K562 (cell line): ENCODE results near the gene SFXN5. TPM values are rescaled to one million over a fixed set of nuclear protein-coding genes. Genes with fewer than 3 reads are reported as not detected.

Experiments
- ATAC-seq: fragments of 200-7000 bp; cut with Tn5 transposase; 3 replicates; pipeline ENCODE4 v1.9.1; 2020; ENCODE audit warnings: moderate library complexity
- BruUV-seq: library from RNA; stranded (reverse); fragments of 400-500 nt; replicated peaks from 2 replicates; lab custom pipeline; 2021; lab: Mats Ljungman, UMichigan
- CTCF ChIA-PET: fragments of 300-600 bp; formaldehyde crosslinking; extraction: SDS; loops from one replicate; lab custom pipeline; 2021; ENCODE audit warnings: low intra/inter-chr PET ratio; lab: Yijun Ruan, JAX
- POLR2A ChIA-PET: fragments of 300-600, 350-650 bp; sonication (Branson Sonifier 250); formaldehyde crosslinking; extraction: SDS; loops from one replicate; lab custom pipeline; 2021; ENCODE audit warnings: antibody characterized with exemption, inconsistent platforms; lab: Yijun Ruan, JAX
- DNase-seq, 4 experiments: peaks; one replicate each; pipeline versions ENCODE4 v3.0.0 to v3.0.0-alpha.2; 2011 to 2018; ENCODE audit warnings: low spot score in 3 of 4, mixed read lengths in 3 of 4; ENCODE audit errors: extremely low read depth in 1 of 4
- FAIRE-seq: peaks from 2 replicates; lab custom pipeline; 2011; peaks lifted over from hg19 to GRCh38; lab: Jason Lieb, UNC
- H2AFZ ChIP-seq: 2 replicates; pipeline ENCODE4 v1.6.0; 2011; ENCODE audit warnings: low read depth, low read length, control low read depth, inconsistent platforms
- H3K27ac ChIP-seq: fragments of 200-600 bp; 3 replicates; pipeline ENCODE4 v1.8.0; 2011; ENCODE audit warnings: low read depth, mild to moderate bottlenecking, control low read depth, inconsistent platforms, low read length, moderate library complexity, mixed read lengths; ENCODE audit errors: extremely low read depth
- H3K27me3 ChIP-seq, 2 experiments: fragments of 300-600 bp in 1 of 2; 2 replicates in 1 of 2; 3 replicates in 1 of 2; pipeline versions ENCODE4 v1.6.0 to v1.8.0; 2011; ENCODE audit warnings: inconsistent platforms in 2 of 2, low read length in 2 of 2, mild to moderate bottlenecking in 1 of 2, mixed read lengths in 1 of 2, moderate library complexity in 1 of 2; ENCODE audit not compliant: control insufficient read depth in 2 of 2, insufficient read depth in 2 of 2
- H3K36me3 ChIP-seq: fragments of 300-600 bp; 3 replicates; pipeline ENCODE4 v1.8.0; 2011; ENCODE audit warnings: mild to moderate bottlenecking, low read length, inconsistent platforms; ENCODE audit not compliant: control insufficient read depth, insufficient read depth
- H3K4me1 ChIP-seq, 2 experiments: fragments of 200-600 bp in 1 of 2; replicated peaks in 1 of 2; 2 replicates in 1 of 2; 3 replicates in 1 of 2; pipeline versions ENCODE4 v1.5.1 to v1.8.0; 2011; ENCODE audit warnings: inconsistent platforms in 2 of 2, low read length in 2 of 2, mild to moderate bottlenecking in 1 of 2, mixed read lengths in 1 of 2, moderate library complexity in 1 of 2; ENCODE audit not compliant: control insufficient read depth in 2 of 2, insufficient read depth in 2 of 2
- H3K4me2 ChIP-seq: 2 replicates; pipeline ENCODE4 v1.6.1; 2011; ENCODE audit warnings: low read length, control low read depth, inconsistent platforms, mixed read lengths; ENCODE audit not compliant: insufficient read depth
- H3K4me3 ChIP-seq: fragments of 200-600 bp; sonication (generic), shearing (Covaris generic); 2 replicates; pipeline ENCODE4 v1.5.1; 2016; ENCODE audit warnings: control low read depth, inconsistent platforms
- H3K79me2 ChIP-seq: fragments of 200-600 bp; 3 replicates; pipeline ENCODE4 v1.8.0; 2011; ENCODE audit warnings: low read length, inconsistent platforms; ENCODE audit not compliant: control insufficient read depth, insufficient read depth
- H3K9ac ChIP-seq, 2 experiments: 2 replicates each; pipeline versions ENCODE4 v1.6.0 to v1.6.1; 2011; ENCODE audit warnings: low read depth in 2 of 2, low read length in 2 of 2, control low read depth in 1 of 2, inconsistent platforms in 1 of 2, mild to moderate bottlenecking in 1 of 2, mixed read lengths in 1 of 2; ENCODE audit not compliant: insufficient read depth in 1 of 2
- H3K9me1 ChIP-seq: one replicate; pipeline ENCODE4 v1.6.0; 2011; ENCODE audit warnings: inconsistent platforms, mild to moderate bottlenecking, low read length, moderate library complexity; ENCODE audit not compliant: control insufficient read depth, insufficient read depth
- H3K9me3 ChIP-seq: replicated peaks from 2 replicates; pipeline ENCODE4 v1.5.1; 2011; ENCODE audit warnings: low read depth, low read length, inconsistent platforms; ENCODE audit not compliant: control insufficient read depth, insufficient read depth
- H4K20me1 ChIP-seq: replicated peaks from 2 replicates; pipeline ENCODE4 v1.6.1; 2011; ENCODE audit warnings: low read length, inconsistent platforms, mixed read lengths; ENCODE audit not compliant: control insufficient read depth, insufficient read depth
- CAMTA2 ChIP-seq: fragments of 250-450 bp; sonication (Bioruptor Pico); conservative IDR thresholded peaks from 2 replicates; pipeline ENCODE4 v1.5.1; 2022
- CCNT2 ChIP-seq: IDR thresholded peaks from 2 replicates; pipeline ENCODE4 v1.6.1; 2011; ENCODE audit warnings: borderline replicate concordance, low read depth, mild to moderate bottlenecking, moderate library complexity, mixed read lengths, low read length; ENCODE audit not compliant: insufficient read length; ENCODE audit errors: extremely low read depth
- E2F8 ChIP-seq: fragments of 450-650 bp; IDR thresholded peaks from 2 replicates; pipeline ENCODE4 v1.7.1; 2018; ENCODE audit warnings: mild to moderate bottlenecking, low read depth; ENCODE audit not compliant: partially characterized antibody
- HDAC3 ChIP-seq: fragments of 450-650 bp; IDR thresholded peaks from 2 replicates; pipeline ENCODE4 v1.6.1; 2018; ENCODE audit warnings: borderline replicate concordance, mild to moderate bottlenecking, moderate library complexity; ENCODE audit not compliant: partially characterized antibody
- HNRNPUL1 ChIP-seq: fragments of 200-400 bp; formaldehyde crosslinking; IDR thresholded peaks from 2 replicates; pipeline ENCODE4 v1.6.1; 2017; ENCODE audit warnings: low read length
- MYNN ChIP-seq, 2 experiments: sonication (generic); formaldehyde crosslinking in 1 of 2; IDR thresholded peaks; 2 replicates each; pipeline versions ENCODE4 v1.5.0 to v1.6.1; 2016 to 2020; ENCODE audit warnings: antibody characterized with exemption in 1 of 2, missing genetic modification reagents in 1 of 2
- NUFIP1 ChIP-seq: fragments of 450-650 bp; IDR thresholded peaks from 2 replicates; pipeline ENCODE4 v1.6.1; 2018; ENCODE audit not compliant: partially characterized antibody
- POLR2AphosphoS2 ChIP-seq: IDR thresholded peaks from 2 replicates; pipeline ENCODE4 v1.6.1; 2012; ENCODE audit warnings: low read length, improper control_type of control experiment
- RB1 ChIP-seq: fragments of 450-650 bp; IDR thresholded peaks from 2 replicates; pipeline ENCODE4 v1.6.1; 2017; ENCODE audit warnings: low read depth, mild to moderate bottlenecking
- SIX5 ChIP-seq, 2 experiments: IDR thresholded peaks; 2 replicates each; pipeline ENCODE4 v1.6.1; 2011; ENCODE audit warnings: low read length in 2 of 2, borderline replicate concordance in 1 of 2, low read depth in 1 of 2, mild to moderate bottlenecking in 1 of 2, moderate library complexity in 1 of 2; ENCODE audit not compliant: insufficient read depth in 1 of 2
- TBP ChIP-seq: optimal IDR thresholded peaks from 2 replicates; pipeline ENCODE3; 2011; ENCODE audit warnings: low read depth, low read length, improper control_type of control experiment
- THAP12 ChIP-seq: fragments of 250-450 bp; sonication (Bioruptor Pico); IDR thresholded peaks from 2 replicates; pipeline ENCODE4 v1.9.0; 2021; ENCODE audit warnings: mild to moderate bottlenecking, inconsistent platforms
- ZNF408 ChIP-seq: fragments of 250-450 bp; sonication (Bioruptor Pico); IDR thresholded peaks from 2 replicates; pipeline ENCODE4 v1.4.0; 2020; ENCODE audit warnings: low read depth, mild to moderate bottlenecking, moderate library complexity
- ZNF449 ChIP-seq: fragments of 250-450 bp; sonication (Bioruptor Pico); IDR thresholded peaks from 2 replicates; pipeline ENCODE4 v1.8.0; 2022; ENCODE audit warnings: moderate library complexity, mild to moderate bottlenecking, inconsistent platforms
- WGBS: fragments of 100-300 bp; shearing (Covaris generic); methylation state at CpG from one replicate; pipeline ENCODE4 v1.1.6; 2016; ENCODE audit warnings: low coverage, mixed read lengths; ENCODE audit not compliant: insufficient coverage; ENCODE audit errors: missing lambda C conversion rate; 5-methylcytosine and 5-hydroxymethylcytosine counted together
- in situ Hi-C: fragments of 300-500 bp; cut with MboI; formaldehyde crosslinking; loops from 4 replicates; pipeline ENCODE4 v1.15.0; 2018; ENCODE audit warnings: inconsistent platforms, mixed read lengths
- intact Hi-C: fragments of 100-400 bp; cut with micrococcal nuclease; formaldehyde crosslinking; loops from 2 replicates; pipeline ENCODE4 v1.14.2; 2022
- polyA plus RNA-seq, 8 experiments: library from polyadenylated mRNA; depleted of rRNA in 4 of 8; stranded (reverse) in 5 of 8; unstranded in 3 of 8; fragments of >200 nt; fragmentation: Nextera tagmentation in 2 of 8; fragmentation: Illumina TruSeq in 1 of 8; extraction: Ambion mirVana in 2 of 8; extraction: Trizol in 1 of 8; gene quantifications; 2 replicates each; pipeline versions ENCODE4 v1.2.1 to v1.2.3, GENCODE V29; 2011 to 2014; ENCODE audit warnings: inconsistent platforms in 1 of 8, missing spikeins in 1 of 8
- total RNA-seq, 7 experiments: library from RNA; depleted of rRNA in 6 of 7; stranded (reverse); fragments of >200 nt in 6 of 7; fragmentation: Illumina TruSeq in 2 of 7; extraction: Trizol in 2 of 7; gene quantifications; 2 replicates each; pipeline versions ENCODE4 v1.2.1 to v1.2.3, GENCODE V29; 2011 to 2021; ENCODE audit warnings: low replicate concordance in 1 of 7

SFXN5 gene
- total and polyA plus RNA-seq, 9 of the 15 experiments (the other 6 are each of a cell fraction or from before 2014, with no cell fraction given) = 8.3 to 22.6 (median 16.0) TPM

GRCh38 chr2:73092146-73092783 lies 20.8 kb upstream of the SFXN5 start (continued):
- no peak for TF ChIP-seq HDAC3

- Histone ChIP-seq H3K4me1 (peaks cover 0 to 4% of the 10 kb centered on the region in 2 experiments; a peak in 3 of 5 replicates), H3K9ac (no peak overlapping the region), H3K9me1 (no peaks in the 10 kb centered on the region), H3K27ac (no peak overlapping the region), H3K9me3 (no peaks in the 10 kb centered on the region), H4K20me1 (peaks cover 34% of the 10 kb centered on the region), H3K79me2 (no peaks in the 10 kb centered on the region), H2AFZ (no peak overlapping the region), H3K36me3 (peaks cover 6% of the 10 kb centered on the region; the same call in 1 of the 3 replicates), H3K27me3 (no peaks in the 10 kb centered on the region), H3K4me2 (no peak overlapping the region), H3K4me3 (no peak overlapping the region)
- no peak for ATAC-seq
- no TSS peak for BruUV-seq
- in situ Hi-C loops = loop anchor here (5.0 kb wide), 1 partner anchor 66 kb away; no protein-coding TSS in a partner anchor
- WGBS = 73% methylated on average over 11 of the region's 11 CpGs
- ChIA-PET POLR2A (interaction anchor here (0.7 to 1.5 kb wide), 3 partner anchors 9 to 123 kb away, joined by 3 to 4 read pairs (median 4); no protein-coding TSS in a partner anchor), CTCF (no interaction called here)
- DNase-seq = no peak
- FAIRE-seq = no peak
- intact Hi-C loops = no loop called here
- TF ChIP-seq E2F8 (no peak), POLR2AphosphoS2 (no peak), MYNN (IDR thresholded peaks at IDR 0.05) (no peak), MYNN (CRISPR knock-in tag; IDR thresholded peaks at IDR 0.05) (no peak), NUFIP1 (no peak), SIX5 (IDR thresholded peaks at IDR 0.05; ENCODE audit: borderline replicate concordance in 1 of 2, insufficient read depth in 1 of 2, low read depth in 1 of 2, low read length in 2 of 2) (no peak), ZNF408 (no peak), HNRNPUL1 (no peak), CAMTA2 (no peak), CCNT2 (no peak), RB1 (no peak), TBP (no peak), THAP12 (no peak), ZNF449 (CRISPR knock-in tag) (no peak)
Measured at GRCh38 chr2:73091696-73092095, 20.2 kb upstream of the SFXN5 start.
